ENCODE results near the gene PLBD1. TPM values are rescaled to one million over a fixed set of nuclear protein-coding genes. Genes with fewer than 3 reads are reported as not detected.

The PLBD1 gene
- total RNA-seq, 1 donor, result 4.7 TPM

DNA sequence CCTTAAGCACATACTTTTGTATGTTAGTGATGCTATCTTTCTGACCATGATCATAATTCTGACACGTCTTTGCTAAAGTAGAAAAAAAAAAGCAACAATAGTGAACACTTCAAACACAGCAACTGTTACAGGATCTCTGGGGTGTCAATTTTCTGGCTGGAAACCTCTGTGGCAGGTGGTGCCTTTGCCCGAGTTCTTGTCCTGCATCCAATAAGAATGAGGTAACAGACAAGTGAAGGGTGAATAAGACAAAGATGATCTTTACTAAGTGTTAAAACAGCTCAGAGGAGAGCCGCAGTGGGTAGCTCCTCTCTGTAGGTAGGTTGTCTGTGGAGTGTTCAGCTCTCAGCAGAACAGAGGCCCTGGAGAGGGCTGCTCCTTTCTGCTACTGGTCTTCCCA lies 20.9 kb upstream of the PLBD1 start:
- no peak for DNase-seq (ENCODE audit: insufficient read length, low spot score, missing footprints)
- Histone ChIP-seq H3K9me3 (ENCODE audit: low read depth, low read length) (no peaks in the 10 kb centered on the region), H3K4me3 (ENCODE audit: insufficient read depth, low read length) (no peak overlapping the region), H3K27ac (ENCODE audit: low read depth, low read length) (no peak overlapping the region), H3K27me3 (ENCODE audit: insufficient read depth, low read length) (no peaks in the 10 kb centered on the region), H3K4me1 (ENCODE audit: insufficient read depth, low read length) (no peaks in the 10 kb centered on the region), H3K79me2 (ENCODE audit: insufficient read depth, low read length) (no peaks in the 10 kb centered on the region), H3K36me3 (ENCODE audit: insufficient read depth, low read length) (no peaks in the 10 kb centered on the region), H4K20me1 (ENCODE audit: insufficient read depth, low read length) (no peaks in the 10 kb centered on the region), H3K4me2 (ENCODE audit: insufficient read depth, low read length) (no peak overlapping the region), H2AFZ (ENCODE audit: low read length) (no peak overlapping the region)
- TF ChIP-seq, protein P1, sequence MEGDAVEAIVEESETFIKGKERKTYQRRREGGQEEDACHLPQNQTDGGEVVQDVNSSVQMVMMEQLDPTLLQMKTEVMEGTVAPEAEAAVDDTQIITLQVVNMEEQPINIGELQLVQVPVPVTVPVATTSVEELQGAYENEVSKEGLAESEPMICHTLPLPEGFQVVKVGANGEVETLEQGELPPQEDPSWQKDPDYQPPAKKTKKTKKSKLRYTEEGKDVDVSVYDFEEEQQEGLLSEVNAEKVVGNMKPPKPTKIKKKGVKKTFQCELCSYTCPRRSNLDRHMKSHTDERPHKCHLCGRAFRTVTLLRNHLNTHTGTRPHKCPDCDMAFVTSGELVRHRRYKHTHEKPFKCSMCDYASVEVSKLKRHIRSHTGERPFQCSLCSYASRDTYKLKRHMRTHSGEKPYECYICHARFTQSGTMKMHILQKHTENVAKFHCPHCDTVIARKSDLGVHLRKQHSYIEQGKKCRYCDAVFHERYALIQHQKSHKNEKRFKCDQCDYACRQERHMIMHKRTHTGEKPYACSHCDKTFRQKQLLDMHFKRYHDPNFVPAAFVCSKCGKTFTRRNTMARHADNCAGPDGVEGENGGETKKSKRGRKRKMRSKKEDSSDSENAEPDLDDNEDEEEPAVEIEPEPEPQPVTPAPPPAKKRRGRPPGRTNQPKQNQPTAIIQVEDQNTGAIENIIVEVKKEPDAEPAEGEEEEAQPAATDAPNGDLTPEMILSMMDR (IDR thresholded peaks at IDR 0.05; ENCODE audit: extremely low read depth, low read depth, low read length), result no peak

DNA sequence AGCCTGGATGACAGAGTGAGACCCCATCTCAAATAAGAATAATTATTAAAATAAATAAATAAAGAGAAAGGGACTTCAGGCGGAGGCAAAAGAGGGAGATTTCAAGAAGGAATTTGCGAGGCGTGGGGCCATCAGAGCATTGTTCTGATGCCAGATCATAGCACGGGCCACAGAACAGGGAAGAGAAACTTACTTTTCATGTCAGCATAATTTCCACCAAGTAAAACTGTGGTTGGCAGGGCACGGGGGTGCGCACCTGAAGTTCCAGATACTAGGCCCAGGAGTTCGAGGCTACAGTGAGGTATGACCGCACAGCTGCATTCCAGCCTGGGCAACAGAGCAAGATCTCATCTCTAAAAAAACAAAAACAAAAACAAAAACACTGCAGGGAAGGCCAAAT lies 11.0 kb upstream of the PLBD1 start:
- H3K4me1 ChIP-seq (ENCODE audit: insufficient read depth, low read length), result no peaks in the 10 kb centered on the region
- H3K27ac ChIP-seq (ENCODE audit: low read depth, low read length), result no peak overlapping the region
- H4K20me1 ChIP-seq (ENCODE audit: insufficient read depth, low read length), result no peaks in the 10 kb centered on the region
- H2AFZ ChIP-seq (ENCODE audit: low read length), result no peak overlapping the region
- TF ChIP-seq, protein P1 (IDR thresholded peaks at IDR 0.05; ENCODE audit: extremely low read depth, low read depth, low read length), result no peak
- no peaks in the 10 kb centered on the region for H3K36me3 ChIP-seq (ENCODE audit: insufficient read depth, low read length)
- H3K4me3 ChIP-seq (ENCODE audit: insufficient read depth, low read length), result no peak overlapping the region
- H3K79me2 ChIP-seq (ENCODE audit: insufficient read depth, low read length), result no peaks in the 10 kb centered on the region
- no peaks in the 10 kb centered on the region for H3K27me3 ChIP-seq (ENCODE audit: insufficient read depth, low read length)
- H3K4me2 ChIP-seq (ENCODE audit: insufficient read depth, low read length), result no peak overlapping the region
- H3K9me3 ChIP-seq (ENCODE audit: low read depth, low read length), result no peaks in the 10 kb centered on the region
- no peak for DNase-seq (ENCODE audit: insufficient read length, low spot score, missing footprints)

DNA sequence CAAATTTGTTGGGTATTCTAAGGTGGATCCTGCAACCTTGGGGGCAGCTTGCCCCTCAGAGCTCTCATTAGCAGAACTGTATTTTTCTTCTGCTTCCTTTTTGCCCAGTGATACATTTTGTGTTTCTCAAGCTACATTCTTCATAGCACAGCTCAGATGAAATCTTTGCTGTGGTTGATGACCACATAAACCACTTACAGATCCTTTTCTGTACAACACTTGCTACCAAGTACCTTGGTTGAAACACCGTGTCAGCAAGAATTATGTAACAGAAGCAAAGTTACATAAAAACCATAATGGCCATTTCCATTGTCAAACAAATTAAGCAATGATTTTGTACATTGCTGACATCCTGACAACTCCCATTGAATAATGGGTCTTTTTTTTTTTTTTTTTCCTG lies 9.7 kb upstream of the PLBD1 start:
- Histone ChIP-seq H3K4me2 (ENCODE audit: insufficient read depth, low read length) (no peak overlapping the region), H2AFZ (ENCODE audit: low read length) (no peak overlapping the region), H3K36me3 (ENCODE audit: insufficient read depth, low read length) (no peaks in the 10 kb centered on the region), H3K9me3 (ENCODE audit: low read depth, low read length) (no peaks in the 10 kb centered on the region), H3K4me1 (ENCODE audit: insufficient read depth, low read length) (no peaks in the 10 kb centered on the region), H3K4me3 (ENCODE audit: insufficient read depth, low read length) (no peak overlapping the region), H3K27me3 (ENCODE audit: insufficient read depth, low read length) (no peaks in the 10 kb centered on the region), H4K20me1 (ENCODE audit: insufficient read depth, low read length) (no peaks in the 10 kb centered on the region), H3K79me2 (ENCODE audit: insufficient read depth, low read length) (no peaks in the 10 kb centered on the region), H3K27ac (ENCODE audit: low read depth, low read length) (no peak overlapping the region)
- TF ChIP-seq, protein P1 (IDR thresholded peaks at IDR 0.05; ENCODE audit: extremely low read depth, low read depth, low read length), result no peak
- no peak for DNase-seq (ENCODE audit: insufficient read length, low spot score, missing footprints)

DNA sequence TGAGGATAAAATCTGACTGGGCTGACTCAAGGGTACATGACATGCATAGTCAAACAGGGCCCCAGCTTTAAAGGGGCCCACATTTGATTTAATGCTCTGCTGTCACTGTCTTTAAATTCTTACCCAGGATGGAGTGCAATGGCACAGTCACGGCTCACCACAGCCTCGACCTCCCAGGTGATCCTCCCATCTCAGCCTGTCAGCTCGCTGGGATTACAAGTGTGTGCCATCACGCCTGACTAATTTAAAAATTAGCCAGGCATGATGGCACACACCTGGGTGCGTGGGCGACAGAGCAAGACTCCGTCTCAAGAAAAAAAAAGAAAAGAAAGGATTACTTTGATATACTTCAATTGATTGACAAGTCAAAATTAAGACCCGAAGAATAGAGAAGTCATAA lies 9.2 kb upstream of the PLBD1 start:
- Histone ChIP-seq H3K36me3 (ENCODE audit: insufficient read depth, low read length) (no peaks in the 10 kb centered on the region), H3K27me3 (ENCODE audit: insufficient read depth, low read length) (no peaks in the 10 kb centered on the region), H2AFZ (ENCODE audit: low read length) (no peak overlapping the region), H3K4me1 (ENCODE audit: insufficient read depth, low read length) (no peaks in the 10 kb centered on the region), H3K27ac (ENCODE audit: low read depth, low read length) (no peak overlapping the region), H3K9me3 (ENCODE audit: low read depth, low read length) (no peaks in the 10 kb centered on the region), H3K79me2 (ENCODE audit: insufficient read depth, low read length) (no peaks in the 10 kb centered on the region), H3K4me2 (ENCODE audit: insufficient read depth, low read length) (no peak overlapping the region), H4K20me1 (ENCODE audit: insufficient read depth, low read length) (no peaks in the 10 kb centered on the region), H3K4me3 (ENCODE audit: insufficient read depth, low read length) (no peak overlapping the region)
- DNase-seq (ENCODE audit: insufficient read length, low spot score, missing footprints), result no peak
- TF ChIP-seq, protein P1 (IDR thresholded peaks at IDR 0.05; ENCODE audit: extremely low read depth, low read depth, low read length), result no peak

All from osteoblast (primary cell).